ENCODE data around the gene STXBP6.

DNA sequence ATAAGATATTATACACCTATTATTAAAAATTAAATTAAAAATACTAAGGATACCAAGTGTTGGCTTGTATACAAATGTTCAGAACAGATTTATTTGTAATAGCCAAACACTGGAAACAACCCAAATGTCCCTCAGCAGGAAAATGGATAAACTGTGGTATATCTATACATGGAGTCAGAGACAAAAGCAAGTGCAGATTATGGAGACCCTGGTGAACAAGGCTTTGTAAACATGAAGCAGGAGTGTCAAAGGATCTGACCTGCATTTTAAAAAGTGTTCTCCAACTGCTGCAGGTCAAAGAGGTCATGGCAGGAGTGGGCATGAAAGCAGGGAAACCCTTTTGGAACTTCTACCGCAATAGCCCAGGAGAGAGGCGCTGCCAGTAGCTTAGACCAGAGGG is 181.6 kb downstream of the STXBP6 start:
- TF ChIP-seq, protein P1, sequence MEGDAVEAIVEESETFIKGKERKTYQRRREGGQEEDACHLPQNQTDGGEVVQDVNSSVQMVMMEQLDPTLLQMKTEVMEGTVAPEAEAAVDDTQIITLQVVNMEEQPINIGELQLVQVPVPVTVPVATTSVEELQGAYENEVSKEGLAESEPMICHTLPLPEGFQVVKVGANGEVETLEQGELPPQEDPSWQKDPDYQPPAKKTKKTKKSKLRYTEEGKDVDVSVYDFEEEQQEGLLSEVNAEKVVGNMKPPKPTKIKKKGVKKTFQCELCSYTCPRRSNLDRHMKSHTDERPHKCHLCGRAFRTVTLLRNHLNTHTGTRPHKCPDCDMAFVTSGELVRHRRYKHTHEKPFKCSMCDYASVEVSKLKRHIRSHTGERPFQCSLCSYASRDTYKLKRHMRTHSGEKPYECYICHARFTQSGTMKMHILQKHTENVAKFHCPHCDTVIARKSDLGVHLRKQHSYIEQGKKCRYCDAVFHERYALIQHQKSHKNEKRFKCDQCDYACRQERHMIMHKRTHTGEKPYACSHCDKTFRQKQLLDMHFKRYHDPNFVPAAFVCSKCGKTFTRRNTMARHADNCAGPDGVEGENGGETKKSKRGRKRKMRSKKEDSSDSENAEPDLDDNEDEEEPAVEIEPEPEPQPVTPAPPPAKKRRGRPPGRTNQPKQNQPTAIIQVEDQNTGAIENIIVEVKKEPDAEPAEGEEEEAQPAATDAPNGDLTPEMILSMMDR (CRISPR knock-in tag; IDR thresholded peaks at IDR 0.05): no peak
- TF ChIP-seq, protein P2, sequence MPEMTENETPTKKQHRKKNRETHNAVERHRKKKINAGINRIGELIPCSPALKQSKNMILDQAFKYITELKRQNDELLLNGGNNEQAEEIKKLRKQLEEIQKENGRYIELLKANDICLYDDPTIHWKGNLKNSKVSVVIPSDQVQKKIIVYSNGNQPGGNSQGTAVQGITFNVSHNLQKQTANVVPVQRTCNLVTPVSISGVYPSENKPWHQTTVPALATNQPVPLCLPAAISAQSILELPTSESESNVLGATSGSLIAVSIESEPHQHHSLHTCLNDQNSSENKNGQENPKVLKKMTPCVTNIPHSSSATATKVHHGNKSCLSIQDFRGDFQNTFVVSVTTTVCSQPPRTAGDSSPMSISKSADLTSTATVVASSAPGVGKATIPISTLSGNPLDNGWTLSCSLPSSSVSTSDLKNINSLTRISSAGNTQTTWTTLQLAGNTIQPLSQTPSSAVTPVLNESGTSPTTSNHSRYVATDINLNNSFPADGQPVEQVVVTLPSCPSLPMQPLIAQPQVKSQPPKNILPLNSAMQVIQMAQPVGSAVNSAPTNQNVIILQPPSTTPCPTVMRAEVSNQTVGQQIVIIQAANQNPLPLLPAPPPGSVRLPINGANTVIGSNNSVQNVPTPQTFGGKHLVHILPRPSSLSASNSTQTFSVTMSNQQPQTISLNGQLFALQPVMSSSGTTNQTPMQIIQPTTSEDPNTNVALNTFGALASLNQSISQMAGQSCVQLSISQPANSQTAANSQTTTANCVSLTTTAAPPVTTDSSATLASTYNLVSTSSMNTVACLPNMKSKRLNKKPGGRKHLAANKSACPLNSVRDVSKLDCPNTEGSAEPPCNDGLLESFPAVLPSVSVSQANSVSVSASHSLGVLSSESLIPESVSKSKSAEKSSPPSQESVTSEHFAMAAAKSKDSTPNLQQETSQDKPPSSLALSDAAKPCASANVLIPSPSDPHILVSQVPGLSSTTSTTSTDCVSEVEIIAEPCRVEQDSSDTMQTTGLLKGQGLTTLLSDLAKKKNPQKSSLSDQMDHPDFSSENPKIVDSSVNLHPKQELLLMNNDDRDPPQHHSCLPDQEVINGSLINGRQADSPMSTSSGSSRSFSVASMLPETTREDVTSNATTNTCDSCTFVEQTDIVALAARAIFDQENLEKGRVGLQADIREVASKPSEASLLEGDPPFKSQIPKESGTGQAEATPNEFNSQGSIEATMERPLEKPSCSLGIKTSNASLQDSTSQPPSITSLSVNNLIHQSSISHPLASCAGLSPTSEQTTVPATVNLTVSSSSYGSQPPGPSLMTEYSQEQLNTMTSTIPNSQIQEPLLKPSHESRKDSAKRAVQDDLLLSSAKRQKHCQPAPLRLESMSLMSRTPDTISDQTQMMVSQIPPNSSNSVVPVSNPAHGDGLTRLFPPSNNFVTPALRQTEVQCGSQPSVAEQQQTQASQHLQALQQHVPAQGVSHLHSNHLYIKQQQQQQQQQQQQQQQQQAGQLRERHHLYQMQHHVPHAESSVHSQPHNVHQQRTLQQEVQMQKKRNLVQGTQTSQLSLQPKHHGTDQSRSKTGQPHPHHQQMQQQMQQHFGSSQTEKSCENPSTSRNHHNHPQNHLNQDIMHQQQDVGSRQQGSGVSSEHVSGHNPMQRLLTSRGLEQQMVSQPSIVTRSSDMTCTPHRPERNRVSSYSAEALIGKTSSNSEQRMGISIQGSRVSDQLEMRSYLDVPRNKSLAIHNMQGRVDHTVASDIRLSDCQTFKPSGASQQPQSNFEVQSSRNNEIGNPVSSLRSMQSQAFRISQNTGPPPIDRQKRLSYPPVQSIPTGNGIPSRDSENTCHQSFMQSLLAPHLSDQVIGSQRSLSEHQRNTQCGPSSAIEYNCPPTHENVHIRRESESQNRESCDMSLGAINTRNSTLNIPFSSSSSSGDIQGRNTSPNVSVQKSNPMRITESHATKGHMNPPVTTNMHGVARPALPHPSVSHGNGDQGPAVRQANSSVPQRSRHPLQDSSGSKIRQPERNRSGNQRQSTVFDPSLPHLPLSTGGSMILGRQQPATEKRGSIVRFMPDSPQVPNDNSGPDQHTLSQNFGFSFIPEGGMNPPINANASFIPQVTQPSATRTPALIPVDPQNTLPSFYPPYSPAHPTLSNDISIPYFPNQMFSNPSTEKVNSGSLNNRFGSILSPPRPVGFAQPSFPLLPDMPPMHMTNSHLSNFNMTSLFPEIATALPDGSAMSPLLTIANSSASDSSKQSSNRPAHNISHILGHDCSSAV (CRISPR knock-in tag; IDR thresholded peaks at IDR 0.05; ENCODE audit: borderline replicate concordance): no peak
- TF ChIP-seq RCOR2 (CRISPR knock-in tag; IDR thresholded peaks at IDR 0.05) (no peak), ZNF44 (CRISPR knock-in tag; IDR thresholded peaks at IDR 0.05) (no peak), HMG20A (CRISPR knock-in tag; IDR thresholded peaks at IDR 0.05; ENCODE audit: borderline replicate concordance) (no peak), POLR2AphosphoS5 (IDR thresholded peaks at IDR 0.05; ENCODE audit: low read depth, low read length) (no peak), MED8 (CRISPR knock-in tag; IDR thresholded peaks at IDR 0.05; ENCODE audit: insufficient replicate concordance) (no peak), ZFP36 (IDR thresholded peaks at IDR 0.05; ENCODE audit: borderline replicate concordance, low read depth, low read length, partially characterized antibody) (no peak), ATF1 (CRISPR knock-in tag; IDR thresholded peaks at IDR 0.05) (no peak), ZNF564 (CRISPR knock-in tag; IDR thresholded peaks at IDR 0.05) (no peak), MTF2 (CRISPR knock-in tag; IDR thresholded peaks at IDR 0.05; ENCODE audit: borderline replicate concordance) (no peak)
- TF ChIP-seq, protein P3, sequence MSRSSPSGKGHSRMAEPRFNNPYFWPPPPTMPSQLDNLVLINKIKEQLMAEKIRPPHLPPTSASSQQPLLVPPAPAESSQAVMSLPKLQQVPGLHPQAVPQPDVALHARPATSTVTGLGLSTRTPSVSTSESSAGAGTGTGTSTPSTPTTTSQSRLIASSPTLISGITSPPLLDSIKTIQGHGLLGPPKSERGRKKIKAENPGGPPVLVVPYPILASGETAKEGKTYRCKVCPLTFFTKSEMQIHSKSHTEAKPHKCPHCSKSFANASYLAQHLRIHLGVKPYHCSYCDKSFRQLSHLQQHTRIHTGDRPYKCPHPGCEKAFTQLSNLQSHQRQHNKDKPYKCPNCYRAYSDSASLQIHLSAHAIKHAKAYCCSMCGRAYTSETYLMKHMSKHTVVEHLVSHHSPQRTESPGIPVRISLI (CRISPR knock-in tag; IDR thresholded peaks at IDR 0.05; ENCODE audit: borderline replicate concordance): no peak
- TF ChIP-seq, protein P4, sequence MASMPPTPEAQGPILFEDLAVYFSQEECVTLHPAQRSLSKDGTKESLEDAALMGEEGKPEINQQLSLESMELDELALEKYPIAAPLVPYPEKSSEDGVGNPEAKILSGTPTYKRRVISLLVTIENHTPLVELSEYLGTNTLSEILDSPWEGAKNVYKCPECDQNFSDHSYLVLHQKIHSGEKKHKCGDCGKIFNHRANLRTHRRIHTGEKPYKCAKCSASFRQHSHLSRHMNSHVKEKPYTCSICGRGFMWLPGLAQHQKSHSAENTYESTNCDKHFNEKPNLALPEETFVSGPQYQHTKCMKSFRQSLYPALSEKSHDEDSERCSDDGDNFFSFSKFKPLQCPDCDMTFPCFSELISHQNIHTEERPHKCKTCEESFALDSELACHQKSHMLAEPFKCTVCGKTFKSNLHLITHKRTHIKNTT (CRISPR knock-in tag; IDR thresholded peaks at IDR 0.05): no peak
- TF ChIP-seq, protein P5, sequence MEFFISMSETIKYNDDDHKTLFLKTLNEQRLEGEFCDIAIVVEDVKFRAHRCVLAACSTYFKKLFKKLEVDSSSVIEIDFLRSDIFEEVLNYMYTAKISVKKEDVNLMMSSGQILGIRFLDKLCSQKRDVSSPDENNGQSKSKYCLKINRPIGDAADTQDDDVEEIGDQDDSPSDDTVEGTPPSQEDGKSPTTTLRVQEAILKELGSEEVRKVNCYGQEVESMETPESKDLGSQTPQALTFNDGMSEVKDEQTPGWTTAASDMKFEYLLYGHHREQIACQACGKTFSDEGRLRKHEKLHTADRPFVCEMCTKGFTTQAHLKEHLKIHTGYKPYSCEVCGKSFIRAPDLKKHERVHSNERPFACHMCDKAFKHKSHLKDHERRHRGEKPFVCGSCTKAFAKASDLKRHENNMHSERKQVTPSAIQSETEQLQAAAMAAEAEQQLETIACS (CRISPR knock-in tag; IDR thresholded peaks at IDR 0.05): no peak

Measured in HepG2 (cell line).